HCT116 (cell line): Measurements from ENCODE around the gene TACR2. TPM values are rescaled to one million over a fixed set of nuclear protein-coding genes. Genes with fewer than 3 reads are reported as not detected.

Experiments
- ATAC-seq: fragments of 200-7000 bp; cut with Tn5 transposase; 2 replicates; pipeline ENCODE4 v1.9.1; 2020; ENCODE audit warnings: mild to moderate bottlenecking, moderate library complexity
- BruUV-seq: library from RNA; stranded (reverse); fragments of 400-500 nt; replicated peaks from 2 replicates; lab custom pipeline; 2021; lab: Mats Ljungman, UMichigan
- CTCF ChIA-PET: fragments of 300-600 bp; sonication (Branson Sonifier 250); formaldehyde crosslinking; loops from one replicate; lab custom pipeline; 2021; ENCODE audit warnings: antibody characterized with exemption; lab: Charles Lee
- POLR2A ChIA-PET: fragments of 300-600, 350-600 bp; sonication (Branson Sonifier 250); formaldehyde crosslinking; loops from one replicate; lab custom pipeline; 2021; ENCODE audit warnings: antibody characterized with exemption; lab: Charles Lee
- RAD21 ChIA-PET, 2 experiments: fragments of 300-600 bp; sonication (Branson Sonifier 250); formaldehyde crosslinking; loops; one replicate each; lab custom pipeline; 2023; ENCODE audit warnings: low total read pairs in 2 of 2; ENCODE audit not compliant: uncharacterized antibody in 2 of 2, unreplicated experiment in 2 of 2, low non-redundant PET in 1 of 2; lab: Charles Lee
- DNase-seq: peaks from one replicate; pipeline ENCODE4 v3.0.0-alpha.2; 2010; ENCODE audit warnings: low read depth, low spot score
- H2AFZ ChIP-seq: fragments of 200-600 bp; shearing (Covaris generic), sonication (generic); 2 replicates; pipeline ENCODE4 v1.6.1; 2017; ENCODE audit warnings: low read depth, mixed run types, mixed read lengths, antibody characterized with exemption, low read length; ENCODE audit not compliant: poor library complexity, severe bottlenecking
- H3K27ac ChIP-seq: 2 replicates; pipeline ENCODE4 v1.5.1; 2012; ENCODE audit warnings: low read depth, low read length
- H3K27me3 ChIP-seq: fragments of 200-600 bp; sonication (generic); 2 replicates; pipeline ENCODE4 v1.6.1; 2016; ENCODE audit warnings: mixed run types, low read length, mixed read lengths; ENCODE audit not compliant: insufficient read depth
- H3K36me3 ChIP-seq, 2 experiments: fragments of 200-500 bp in 1 of 2; fragments of 200-600 bp in 1 of 2; sonication (Bioruptor generic) in 1 of 2; sonication (generic) in 1 of 2; 2 replicates each; pipeline versions ENCODE4 v1.5.1 to v1.6.1; 2014 to 2016; ENCODE audit warnings: low read length in 2 of 2, inconsistent platforms in 1 of 2, mixed read lengths in 1 of 2, mixed run types in 1 of 2; ENCODE audit not compliant: insufficient read depth in 2 of 2, control insufficient read depth in 1 of 2
- H3K4me1 ChIP-seq, 2 experiments: fragments of 200-600 bp in 1 of 2; sonication (generic) in 1 of 2; 2 replicates each; pipeline versions ENCODE4 v1.5.1 to v1.6.1; 2012 to 2017; ENCODE audit warnings: low read length in 2 of 2, inconsistent platforms in 1 of 2, mild to moderate bottlenecking in 1 of 2, mixed read lengths in 1 of 2, mixed run types in 1 of 2, moderate library complexity in 1 of 2; ENCODE audit not compliant: insufficient read depth in 2 of 2, control insufficient read depth in 1 of 2
- H3K4me2 ChIP-seq: fragments of 200-600 bp; sonication (generic); 2 replicates; pipeline ENCODE4 v1.6.1; 2017; ENCODE audit warnings: mixed run types, low read length, mixed read lengths
- H3K4me3 ChIP-seq, 2 experiments: fragments of 200-600 bp in 1 of 2; sonication (generic) in 1 of 2; replicated peaks in 1 of 2; 2 replicates each; pipeline ENCODE4 v1.5.1; 2011 to 2016; ENCODE audit warnings: low read length in 2 of 2, control low read depth in 1 of 2, low read depth in 1 of 2, mild to moderate bottlenecking in 1 of 2, mixed read lengths in 1 of 2, mixed run types in 1 of 2
- H3K79me2 ChIP-seq: fragments of 200-600 bp; sonication (generic); 2 replicates; pipeline ENCODE4 v1.6.1; 2017; ENCODE audit warnings: mild to moderate bottlenecking, mixed run types, low read length, moderate library complexity, mixed read lengths; ENCODE audit not compliant: insufficient read depth
- H3K9ac ChIP-seq: fragments of 200-600 bp; sonication (generic); 2 replicates; pipeline ENCODE4 v1.6.1; 2016; ENCODE audit warnings: low read length, mixed read lengths
- H3K9me2 ChIP-seq: fragments of 200-600 bp; sonication (generic), shearing (Covaris generic); 2 replicates; pipeline ENCODE4 v1.6.1; 2017; ENCODE audit warnings: mixed run types, mild to moderate bottlenecking, moderate library complexity; ENCODE audit not compliant: insufficient read depth
- H3K9me3 ChIP-seq, 2 experiments: fragments of 200-500 bp in 1 of 2; fragments of 200-600 bp in 1 of 2; sonication (Bioruptor generic) in 1 of 2; sonication (generic) in 1 of 2; 2 replicates each; pipeline ENCODE4 v1.6.1; 2014 to 2017; ENCODE audit warnings: low read length in 2 of 2, mixed read lengths in 2 of 2, inconsistent platforms in 1 of 2, low read depth in 1 of 2, mild to moderate bottlenecking in 1 of 2, mixed run types in 1 of 2, moderate library complexity in 1 of 2; ENCODE audit not compliant: control insufficient read depth in 1 of 2, insufficient read depth in 1 of 2
- H4K20me1 ChIP-seq: fragments of 200-600 bp; sonication (generic), shearing (Covaris generic); 2 replicates; pipeline ENCODE4 v1.6.1; 2017; ENCODE audit warnings: mixed run types, mild to moderate bottlenecking, moderate library complexity; ENCODE audit not compliant: insufficient read depth
- CBX3 ChIP-seq: IDR thresholded peaks from 2 replicates; pipeline ENCODE4 v1.6.1; 2012; ENCODE audit warnings: low read depth
- CEBPB ChIP-seq: IDR thresholded peaks from 2 replicates; pipeline ENCODE4 v1.6.1; 2012; ENCODE audit warnings: low read depth
- EZH2 ChIP-seq: fragments of 200-600 bp; sonication (generic); IDR thresholded peaks from 2 replicates; pipeline ENCODE4 v1.6.1; 2017; ENCODE audit warnings: antibody characterized with exemption, mixed run types
- EZH2phosphoT487 ChIP-seq: fragments of 200-600 bp; IDR thresholded peaks from 2 replicates; pipeline ENCODE4 v1.6.1; 2018; ENCODE audit warnings: antibody characterized with exemption, borderline replicate concordance
- JUND ChIP-seq: IDR thresholded peaks from 2 replicates; pipeline ENCODE4 v1.6.1; 2012
- POLR2A ChIP-seq: IDR thresholded peaks from 2 replicates; pipeline ENCODE4 v1.7.0; 2011; ENCODE audit warnings: borderline replicate concordance; ENCODE audit not compliant: insufficient read depth, insufficient read length; ENCODE audit errors: extremely low read depth
- POLR2AphosphoS5 ChIP-seq: IDR thresholded peaks from 2 replicates; pipeline ENCODE4 v1.6.1; 2011; ENCODE audit warnings: mild to moderate bottlenecking, low read depth, low read length, moderate library complexity
- RAD21 ChIP-seq: IDR thresholded peaks from 2 replicates; pipeline ENCODE4 v1.6.1; 2012; ENCODE audit warnings: low read depth, mild to moderate bottlenecking
- SIN3A ChIP-seq: IDR thresholded peaks from 2 replicates; pipeline ENCODE4 v1.6.1; 2012; ENCODE audit warnings: low read depth
- SP1 ChIP-seq: IDR thresholded peaks from 2 replicates; pipeline ENCODE4 v1.6.1; 2012; ENCODE audit warnings: low read depth
- SRF ChIP-seq: IDR thresholded peaks from 2 replicates; pipeline ENCODE4 v1.6.1; 2012; ENCODE audit warnings: low read depth
- TCF7L2 ChIP-seq: IDR thresholded peaks from 2 replicates; pipeline ENCODE4 v1.7.0; 2011; ENCODE audit warnings: borderline replicate concordance, inconsistent platforms; ENCODE audit not compliant: insufficient read depth, insufficient read length; ENCODE audit errors: extremely low read depth
- YY1 ChIP-seq: IDR thresholded peaks from 2 replicates; pipeline ENCODE4 v1.6.1; 2011; ENCODE audit warnings: low read length, low read depth, moderate library complexity, mild to moderate bottlenecking; ENCODE audit not compliant: insufficient replicate concordance; ENCODE audit errors: extremely low read depth
- ZNF274 ChIP-seq: fragments of 200-500 bp; sonication (Bioruptor generic); IDR thresholded peaks from 2 replicates; pipeline ENCODE4 v1.6.1; 2014; ENCODE audit warnings: mild to moderate bottlenecking, low read depth, low read length, inconsistent platforms
- intact Hi-C: fragments of 100-400 bp; cut with micrococcal nuclease; formaldehyde crosslinking; loops from 2 replicates; pipeline ENCODE4 v1.10.0; 2022
- total RNA-seq: library from RNA; stranded (reverse); gene quantifications from one replicate; pipeline ENCODE4 v1.2.1, GENCODE V29; 2021; ENCODE audit not compliant: unreplicated experiment
- TF ChIP-seq, protein P1 (sequence below), 3 experiments: fragments of 200-600 bp in 1 of 3; sonication (generic) in 1 of 3; IDR thresholded peaks in 2 of 3; conservative IDR thresholded peaks in 1 of 3; 2 replicates each; pipeline ENCODE4 v1.5.1; 2012 to 2017; ENCODE audit warnings: low read depth in 2 of 3, low read length in 2 of 3, antibody characterized with exemption in 1 of 3, borderline replicate concordance in 1 of 3, control low read depth in 1 of 3, mild to moderate bottlenecking in 1 of 3, mixed read lengths in 1 of 3, mixed run types in 1 of 3, moderate library complexity in 1 of 3; ENCODE audit not compliant: insufficient read depth in 1 of 3
- TF ChIP-seq, protein P2 (sequence below): IDR thresholded peaks from 2 replicates; pipeline ENCODE4 v1.6.1; 2012
- TF ChIP-seq, protein P3 (sequence below): IDR thresholded peaks from 2 replicates; pipeline ENCODE4 v1.6.1; 2011; ENCODE audit warnings: mild to moderate bottlenecking, low read length, moderate library complexity; ENCODE audit not compliant: insufficient replicate concordance; ENCODE audit errors: extremely low read depth
- TF ChIP-seq, protein P4 (sequence below): IDR thresholded peaks from 2 replicates; pipeline ENCODE4 v1.6.1; 2012; ENCODE audit warnings: low read depth

Gene TACR2
- total RNA-seq, 1 experiment from 2014 or later, result not detected

DNA sequence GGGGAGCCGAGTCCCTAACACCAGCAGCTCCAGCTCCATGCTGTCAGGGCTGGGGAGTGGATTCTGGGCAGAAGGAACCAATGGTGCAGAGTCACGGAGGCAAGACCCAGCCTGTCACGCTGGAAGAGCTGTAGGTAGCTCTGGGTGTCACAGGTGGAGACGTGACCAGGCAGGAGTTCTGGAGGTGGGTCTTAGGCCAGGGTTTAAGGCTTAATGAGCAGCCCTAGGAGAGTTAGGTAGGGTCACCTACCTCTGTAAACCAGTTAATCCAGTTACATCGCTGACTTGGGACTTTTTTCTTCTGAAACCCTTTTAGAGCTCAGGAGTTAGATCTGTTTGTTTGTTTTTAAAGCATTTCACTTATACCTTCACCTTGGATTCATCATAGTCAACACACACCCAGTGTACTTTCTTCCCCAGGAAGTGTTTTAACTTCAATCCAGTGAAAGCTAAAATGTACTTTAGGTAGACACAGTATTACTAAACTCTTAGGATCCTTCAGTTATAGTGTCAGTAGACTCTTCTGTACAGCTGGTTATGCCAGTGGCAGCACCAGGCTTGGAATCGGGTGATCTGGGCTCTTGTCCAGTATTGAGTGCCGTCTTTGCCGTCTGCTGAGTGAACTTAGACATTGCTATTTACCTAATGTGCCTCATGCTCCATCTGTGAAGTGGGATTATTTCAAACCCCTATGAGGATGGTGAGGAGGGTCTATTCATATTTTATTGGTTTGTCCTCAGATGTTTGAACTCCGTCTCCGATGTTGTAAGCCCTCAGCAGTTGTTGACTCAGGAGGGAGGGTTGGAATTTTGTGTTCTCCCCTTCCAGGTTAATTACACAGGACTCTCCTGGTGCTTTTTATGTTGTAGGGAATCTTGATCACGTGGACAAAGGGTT, 31.0 kb downstream of the TACR2 start:
- TF ChIP-seq, protein P1, sequence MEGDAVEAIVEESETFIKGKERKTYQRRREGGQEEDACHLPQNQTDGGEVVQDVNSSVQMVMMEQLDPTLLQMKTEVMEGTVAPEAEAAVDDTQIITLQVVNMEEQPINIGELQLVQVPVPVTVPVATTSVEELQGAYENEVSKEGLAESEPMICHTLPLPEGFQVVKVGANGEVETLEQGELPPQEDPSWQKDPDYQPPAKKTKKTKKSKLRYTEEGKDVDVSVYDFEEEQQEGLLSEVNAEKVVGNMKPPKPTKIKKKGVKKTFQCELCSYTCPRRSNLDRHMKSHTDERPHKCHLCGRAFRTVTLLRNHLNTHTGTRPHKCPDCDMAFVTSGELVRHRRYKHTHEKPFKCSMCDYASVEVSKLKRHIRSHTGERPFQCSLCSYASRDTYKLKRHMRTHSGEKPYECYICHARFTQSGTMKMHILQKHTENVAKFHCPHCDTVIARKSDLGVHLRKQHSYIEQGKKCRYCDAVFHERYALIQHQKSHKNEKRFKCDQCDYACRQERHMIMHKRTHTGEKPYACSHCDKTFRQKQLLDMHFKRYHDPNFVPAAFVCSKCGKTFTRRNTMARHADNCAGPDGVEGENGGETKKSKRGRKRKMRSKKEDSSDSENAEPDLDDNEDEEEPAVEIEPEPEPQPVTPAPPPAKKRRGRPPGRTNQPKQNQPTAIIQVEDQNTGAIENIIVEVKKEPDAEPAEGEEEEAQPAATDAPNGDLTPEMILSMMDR (IDR thresholded peaks at IDR 0.05 in 2 of 3, conservative IDR thresholded peaks at IDR 0.05 in 1 of 3; ENCODE audit: borderline replicate concordance in 1 of 3, insufficient read depth in 1 of 3, low read depth in 2 of 3, low read length in 2 of 3), result no peak
- TF ChIP-seq RAD21, result no peak
- no peak for TF ChIP-seq ZNF274
- no peak for TF ChIP-seq POLR2A
- TF ChIP-seq SRF, result no peak
- no peak for TF ChIP-seq JUND
- TF ChIP-seq CBX3, result no peak
- no peak for TF ChIP-seq EZH2
- TF ChIP-seq EZH2phosphoT487, result no peak
- TF ChIP-seq, protein P2, sequence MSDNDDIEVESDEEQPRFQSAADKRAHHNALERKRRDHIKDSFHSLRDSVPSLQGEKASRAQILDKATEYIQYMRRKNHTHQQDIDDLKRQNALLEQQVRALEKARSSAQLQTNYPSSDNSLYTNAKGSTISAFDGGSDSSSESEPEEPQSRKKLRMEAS, result no peak
- TF ChIP-seq, protein P3, sequence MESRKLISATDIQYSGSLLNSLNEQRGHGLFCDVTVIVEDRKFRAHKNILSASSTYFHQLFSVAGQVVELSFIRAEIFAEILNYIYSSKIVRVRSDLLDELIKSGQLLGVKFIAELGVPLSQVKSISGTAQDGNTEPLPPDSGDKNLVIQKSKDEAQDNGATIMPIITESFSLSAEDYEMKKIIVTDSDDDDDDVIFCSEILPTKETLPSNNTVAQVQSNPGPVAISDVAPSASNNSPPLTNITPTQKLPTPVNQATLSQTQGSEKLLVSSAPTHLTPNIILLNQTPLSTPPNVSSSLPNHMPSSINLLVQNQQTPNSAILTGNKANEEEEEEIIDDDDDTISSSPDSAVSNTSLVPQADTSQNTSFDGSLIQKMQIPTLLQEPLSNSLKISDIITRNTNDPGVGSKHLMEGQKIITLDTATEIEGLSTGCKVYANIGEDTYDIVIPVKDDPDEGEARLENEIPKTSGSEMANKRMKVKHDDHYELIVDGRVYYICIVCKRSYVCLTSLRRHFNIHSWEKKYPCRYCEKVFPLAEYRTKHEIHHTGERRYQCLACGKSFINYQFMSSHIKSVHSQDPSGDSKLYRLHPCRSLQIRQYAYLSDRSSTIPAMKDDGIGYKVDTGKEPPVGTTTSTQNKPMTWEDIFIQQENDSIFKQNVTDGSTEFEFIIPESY, result no peak
- TF ChIP-seq, protein P4, sequence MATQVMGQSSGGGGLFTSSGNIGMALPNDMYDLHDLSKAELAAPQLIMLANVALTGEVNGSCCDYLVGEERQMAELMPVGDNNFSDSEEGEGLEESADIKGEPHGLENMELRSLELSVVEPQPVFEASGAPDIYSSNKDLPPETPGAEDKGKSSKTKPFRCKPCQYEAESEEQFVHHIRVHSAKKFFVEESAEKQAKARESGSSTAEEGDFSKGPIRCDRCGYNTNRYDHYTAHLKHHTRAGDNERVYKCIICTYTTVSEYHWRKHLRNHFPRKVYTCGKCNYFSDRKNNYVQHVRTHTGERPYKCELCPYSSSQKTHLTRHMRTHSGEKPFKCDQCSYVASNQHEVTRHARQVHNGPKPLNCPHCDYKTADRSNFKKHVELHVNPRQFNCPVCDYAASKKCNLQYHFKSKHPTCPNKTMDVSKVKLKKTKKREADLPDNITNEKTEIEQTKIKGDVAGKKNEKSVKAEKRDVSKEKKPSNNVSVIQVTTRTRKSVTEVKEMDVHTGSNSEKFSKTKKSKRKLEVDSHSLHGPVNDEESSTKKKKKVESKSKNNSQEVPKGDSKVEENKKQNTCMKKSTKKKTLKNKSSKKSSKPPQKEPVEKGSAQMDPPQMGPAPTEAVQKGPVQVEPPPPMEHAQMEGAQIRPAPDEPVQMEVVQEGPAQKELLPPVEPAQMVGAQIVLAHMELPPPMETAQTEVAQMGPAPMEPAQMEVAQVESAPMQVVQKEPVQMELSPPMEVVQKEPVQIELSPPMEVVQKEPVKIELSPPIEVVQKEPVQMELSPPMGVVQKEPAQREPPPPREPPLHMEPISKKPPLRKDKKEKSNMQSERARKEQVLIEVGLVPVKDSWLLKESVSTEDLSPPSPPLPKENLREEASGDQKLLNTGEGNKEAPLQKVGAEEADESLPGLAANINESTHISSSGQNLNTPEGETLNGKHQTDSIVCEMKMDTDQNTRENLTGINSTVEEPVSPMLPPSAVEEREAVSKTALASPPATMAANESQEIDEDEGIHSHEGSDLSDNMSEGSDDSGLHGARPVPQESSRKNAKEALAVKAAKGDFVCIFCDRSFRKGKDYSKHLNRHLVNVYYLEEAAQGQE, result no peak
- TF ChIP-seq TCF7L2, result no peak
- no peak for TF ChIP-seq SP1
- no peak for TF ChIP-seq SIN3A
- no peak for TF ChIP-seq CEBPB
- TF ChIP-seq POLR2AphosphoS5, result no peak
- no peak for TF ChIP-seq YY1
- TF ChIP-seq, all 23 proteins: peak for 0
- intact Hi-C loops, result no loop called here
- Histone ChIP-seq H3K4me1 (0 out of 4 replicates have a peak, but pooled peaks cover 0 to 3% of the 10 kb centered on the region in 2 experiments), H3K4me2 (no peak overlapping the region), H3K9ac (no peak overlapping the region), H3K36me3 (peaks cover 8 to 11% of the 10 kb centered on the region in 2 experiments; a peak in 3 of 4 replicates), H3K27ac (no peak overlapping the region), H2AFZ (no peak overlapping the region), H3K9me3 (no peaks in the 10 kb centered on the region), H3K79me2 (no peaks in the 10 kb centered on the region), H3K9me2 (no peaks in the 10 kb centered on the region), H4K20me1 (no peaks in the 10 kb centered on the region), H3K27me3 (no peaks in the 10 kb centered on the region), H3K4me3 (no peak overlapping the region)
- DNase-seq (no peak), ATAC-seq (no peak)
- BruUV-seq, result no TSS peak
- CTCF ChIA-PET, result no interaction called here
- RAD21 ChIA-PET, result no interaction called here
- POLR2A ChIA-PET, result no interaction called here
